KG1 (cell line): Measurements from ENCODE around the gene TBC1D22A.
"Not testable (repeated sequence)": the region's sequence is repeated elsewhere in the genome, so short reads cannot be mapped to it uniquely, and the experiment has no call there.

ENCODE experiments used
- DNase-seq: peaks from one replicate; lab custom pipeline; 2025; lab: John Stamatoyannopoulos, UW

Gene TBC1D22A

DNA sequence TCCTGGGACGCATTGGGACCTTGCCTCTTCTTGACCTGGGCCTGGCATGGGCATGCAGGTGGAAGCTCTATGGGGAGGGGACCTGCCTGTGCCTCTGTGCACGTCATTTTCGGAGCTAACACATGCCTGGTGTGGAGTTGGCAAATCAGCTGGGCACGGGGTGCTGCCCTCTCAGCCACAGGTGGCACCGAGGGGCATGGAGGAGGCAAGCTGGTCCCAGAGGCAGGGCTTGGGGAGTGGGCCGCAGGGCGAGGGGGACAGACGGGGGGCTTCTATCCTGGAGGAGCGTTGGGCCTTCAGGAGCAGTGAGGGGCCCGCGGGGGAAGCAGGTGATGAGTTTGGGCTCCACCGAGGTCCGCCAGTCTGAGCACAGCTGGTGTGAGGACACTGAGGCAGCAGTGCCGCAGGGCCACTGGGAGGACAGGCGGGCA lies 362.0 kb downstream of the TBC1D22A start:
- no peak for DNase-seq

DNA sequence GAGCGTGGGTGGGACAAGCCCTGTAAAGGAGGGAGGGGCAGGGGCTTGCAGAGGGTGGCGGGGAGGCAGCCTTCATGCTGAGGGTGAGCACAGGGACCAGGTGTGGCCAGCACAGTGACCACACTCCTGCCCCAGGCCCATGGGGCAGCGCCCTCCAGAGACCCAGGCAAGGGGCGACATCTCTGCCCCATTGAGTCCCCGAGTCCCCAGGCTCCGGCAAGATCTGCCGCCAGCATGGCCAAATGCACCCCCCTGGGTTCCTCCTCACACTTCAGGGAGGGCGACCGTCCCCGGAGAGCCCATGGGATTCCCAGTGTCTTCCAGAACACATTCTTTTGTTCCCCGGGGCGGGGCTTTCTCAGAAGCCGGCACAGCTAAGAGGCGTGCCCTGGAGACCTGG lies 362.5 kb downstream of the TBC1D22A start:
- DNase-seq: no peak

DNA sequence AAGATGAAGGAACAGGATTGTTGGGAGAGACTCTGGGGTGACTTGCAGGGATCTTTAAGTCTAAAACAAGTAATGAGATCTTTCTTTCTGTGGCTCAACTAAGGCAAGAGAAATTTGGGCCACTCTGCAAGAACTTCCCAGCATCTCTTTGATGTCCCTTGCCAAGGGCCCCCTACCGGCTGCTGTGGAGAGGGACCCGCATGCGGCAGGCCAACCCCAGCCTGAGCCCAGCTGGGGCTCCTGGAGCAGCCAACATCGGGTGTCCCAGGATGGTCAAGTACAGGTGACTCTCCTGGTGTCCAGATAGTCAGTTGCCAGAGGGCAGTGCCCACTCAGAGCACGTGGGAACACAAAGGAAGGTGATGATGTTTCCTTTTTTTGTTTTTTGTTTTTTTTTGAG lies 363.2 kb downstream of the TBC1D22A start:
- no peak for DNase-seq

DNA sequence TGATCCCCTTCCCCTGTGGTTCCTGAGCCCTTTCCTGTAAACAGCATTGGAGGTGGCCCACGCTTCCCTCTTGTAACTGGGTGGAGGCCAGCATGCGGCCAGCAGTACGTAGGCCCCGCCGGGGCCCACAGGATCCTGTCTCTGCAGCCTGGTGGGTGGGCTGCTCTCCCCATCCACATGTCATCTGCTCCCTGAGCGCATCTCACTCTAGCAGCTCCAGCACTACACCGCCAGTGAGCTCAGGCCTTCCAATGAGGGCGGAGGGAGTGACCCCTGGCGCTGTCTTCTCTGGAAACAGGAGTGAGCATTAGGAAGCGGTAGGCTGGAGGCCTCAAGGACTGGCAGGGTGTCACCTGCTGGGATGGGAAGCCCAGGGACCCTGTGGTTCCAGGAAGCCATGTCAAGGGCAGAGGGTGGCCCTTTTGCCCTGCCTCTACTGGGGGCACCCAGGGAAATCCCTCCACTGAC lies 363.9 kb downstream of the TBC1D22A start:
- no peak for DNase-seq

DNA sequence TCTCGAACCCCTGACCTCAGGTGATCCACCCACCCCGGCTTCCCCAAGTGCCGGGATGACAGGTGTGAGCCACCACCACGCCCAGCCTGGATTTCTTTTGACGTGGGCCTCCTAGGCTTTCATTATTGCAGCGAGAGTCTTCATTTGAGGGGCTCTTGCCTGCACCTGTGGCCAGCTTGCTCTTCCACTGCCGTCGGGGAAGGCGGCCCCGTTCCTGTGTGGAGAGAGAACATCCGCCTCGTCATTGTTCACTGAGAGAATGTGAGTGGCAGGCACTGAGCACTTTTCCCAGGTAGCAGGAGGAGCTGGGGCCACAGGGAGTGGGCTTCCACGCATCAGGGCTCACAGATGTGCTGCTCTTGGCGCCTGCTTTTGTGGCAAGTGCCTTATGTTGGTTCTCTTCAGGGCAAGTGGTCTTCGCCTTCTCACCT lies 365.0 kb downstream of the TBC1D22A start:
- DNase-seq: no peak

DNA sequence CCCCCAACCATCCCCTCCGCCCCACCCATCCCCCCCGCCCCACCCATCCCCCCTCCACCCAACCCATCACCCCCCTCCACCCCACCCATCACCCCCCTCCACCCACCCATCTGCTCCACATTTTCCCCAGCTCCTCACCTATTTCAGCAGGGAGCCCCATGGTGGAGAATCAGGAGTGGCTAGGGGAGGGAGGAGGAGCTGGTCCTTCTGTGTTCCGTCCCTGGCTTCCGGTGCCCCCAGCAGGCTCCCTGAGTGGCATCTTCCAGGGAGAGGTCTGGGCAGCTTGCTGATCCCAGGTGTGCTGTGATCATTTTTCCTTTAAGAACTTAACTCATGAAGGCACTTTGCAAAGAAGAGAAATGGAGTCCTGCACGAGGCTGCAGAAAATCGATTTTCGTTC lies 365.8 kb downstream of the TBC1D22A start:
- no peak for DNase-seq

DNA sequence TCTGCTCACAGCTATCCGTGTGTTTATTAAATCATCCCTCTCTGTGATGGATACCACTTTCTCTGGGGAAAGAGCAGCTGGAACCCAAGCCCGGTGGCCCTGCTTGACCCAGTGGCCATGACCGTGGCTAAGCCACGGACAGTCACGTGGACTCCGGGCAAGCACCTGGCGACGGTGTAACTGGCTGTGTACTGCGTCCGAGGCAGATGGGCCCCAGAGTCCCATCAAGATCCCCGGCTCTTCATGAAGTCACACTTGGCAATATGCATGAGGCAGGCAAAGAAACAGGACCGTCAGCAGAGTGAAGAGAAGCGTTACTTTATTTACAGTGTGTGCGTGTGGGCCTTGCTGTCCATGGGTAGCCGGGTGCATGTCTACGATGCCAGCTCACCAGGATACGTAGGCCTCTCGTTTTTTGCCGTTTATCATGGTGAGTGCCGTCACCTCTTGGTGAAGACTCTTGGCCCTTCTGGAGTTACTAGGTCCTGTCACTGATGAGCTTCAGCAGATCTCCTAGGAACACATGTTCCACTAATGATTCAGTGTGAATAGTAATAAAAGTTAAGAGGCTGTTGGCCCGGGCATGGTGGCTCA lies 366.3 kb downstream of the TBC1D22A start:
- DNase-seq: no peak

DNA sequence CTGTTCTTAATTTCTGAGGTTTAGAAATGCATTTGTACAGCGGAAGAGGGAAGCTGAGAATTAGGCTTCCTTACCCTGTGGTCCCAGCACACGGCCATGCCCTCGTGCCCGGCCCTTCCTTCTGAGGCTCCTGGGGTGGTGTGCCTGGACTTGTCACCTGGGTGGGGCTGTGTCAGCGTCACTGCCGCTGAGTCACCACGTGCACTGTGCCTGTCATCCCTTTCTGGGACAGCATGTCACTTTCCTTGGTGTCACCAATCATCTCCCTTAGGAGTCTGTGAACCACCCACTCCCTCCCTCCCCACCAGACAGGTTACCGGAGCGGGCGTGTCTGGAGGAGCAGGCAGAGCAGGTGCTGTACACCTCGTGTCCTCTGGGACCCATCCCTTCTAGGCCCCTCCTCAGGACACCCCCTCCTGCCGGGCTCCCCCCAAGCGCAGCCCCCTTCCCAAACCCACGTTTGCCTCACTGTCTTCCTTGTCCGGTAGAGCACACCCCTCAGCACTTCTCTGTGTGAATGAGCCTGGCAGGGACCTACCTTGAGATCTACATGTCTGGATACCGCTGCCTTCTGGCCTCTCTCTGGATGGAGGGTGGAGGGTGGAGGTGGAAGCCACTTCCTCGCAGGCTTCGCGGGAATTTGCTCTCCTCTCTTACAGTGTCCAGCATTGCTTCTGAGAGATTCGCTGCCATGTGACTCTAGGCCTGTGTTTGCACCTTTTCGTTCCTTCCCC lies 367.6 kb downstream of the TBC1D22A start:
- no peak for DNase-seq

DNA sequence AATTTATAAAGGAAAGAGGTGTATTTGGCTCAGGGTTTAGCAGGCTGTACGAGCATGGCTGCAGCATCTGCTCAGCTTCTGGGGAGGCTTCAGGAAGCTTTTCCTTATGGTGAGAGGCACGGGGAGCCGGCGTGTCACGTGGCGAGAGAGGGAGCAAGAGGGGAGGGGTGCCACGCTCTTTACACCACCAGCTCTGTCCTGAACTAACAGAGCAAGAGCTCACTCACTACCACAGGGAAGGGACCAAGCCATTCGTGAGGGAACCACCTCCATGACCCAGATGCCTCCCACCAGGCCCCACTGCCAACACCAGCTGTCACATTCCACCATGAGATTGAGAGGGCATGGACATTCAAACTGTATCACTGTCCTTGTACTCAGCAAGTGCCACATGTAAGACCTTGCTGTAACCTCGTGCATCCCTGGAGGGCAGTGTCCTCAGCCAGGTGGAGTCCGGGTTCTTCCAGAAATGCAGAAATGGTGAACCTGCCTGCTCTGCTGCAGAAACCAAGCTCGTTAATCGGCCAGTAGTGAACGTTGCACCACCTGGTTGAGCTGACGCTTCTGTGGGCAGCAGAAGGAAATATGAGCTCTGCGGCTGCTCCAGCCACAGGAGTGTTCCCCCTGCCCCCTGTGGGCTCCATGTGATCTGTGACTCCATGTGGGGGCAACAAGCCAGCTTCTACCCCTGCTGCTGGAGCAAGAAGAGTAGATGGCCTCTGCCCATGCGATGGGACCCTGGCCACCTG lies 368.6 kb downstream of the TBC1D22A start:
- DNase-seq: no peak

DNA sequence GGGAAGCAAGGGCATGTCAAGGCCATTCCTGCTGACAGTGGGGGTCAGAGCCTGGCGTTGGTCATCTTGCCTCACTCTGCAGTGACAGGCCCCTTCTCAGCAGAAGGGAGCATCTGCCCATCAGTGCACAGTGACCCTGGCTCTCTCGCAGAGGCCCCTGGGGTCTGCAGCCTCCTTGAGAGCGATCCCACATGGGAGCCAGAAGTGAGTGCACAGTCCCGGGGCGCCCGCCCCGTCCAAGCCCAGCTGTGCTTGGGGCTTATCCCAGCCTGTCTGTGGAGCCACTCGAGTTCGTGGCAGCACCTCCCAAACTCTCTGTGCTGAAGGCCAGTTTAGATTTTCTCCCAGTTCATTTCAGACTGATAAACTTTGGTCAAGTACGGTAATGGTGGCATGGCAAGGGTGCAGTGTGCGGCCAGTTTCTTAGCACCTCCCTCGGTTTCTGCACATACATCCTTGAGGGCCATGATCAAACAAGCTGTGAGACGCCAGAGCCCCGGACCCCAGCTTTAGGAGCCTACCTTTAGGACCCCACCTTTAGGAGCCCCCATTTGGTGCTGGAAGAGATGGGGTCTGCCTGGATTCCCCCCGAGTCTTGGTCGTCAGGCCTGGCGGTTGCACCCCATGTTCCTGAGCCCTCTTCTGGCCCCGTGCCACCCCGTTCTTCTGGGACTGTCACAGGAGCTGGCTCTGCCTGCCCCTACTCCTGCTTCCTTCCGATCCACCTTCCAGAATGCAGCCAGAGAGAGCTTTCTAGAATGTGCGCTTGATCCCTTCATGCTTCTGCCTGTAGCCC lies 369.4 kb downstream of the TBC1D22A start:
- DNase-seq: no peak

DNA sequence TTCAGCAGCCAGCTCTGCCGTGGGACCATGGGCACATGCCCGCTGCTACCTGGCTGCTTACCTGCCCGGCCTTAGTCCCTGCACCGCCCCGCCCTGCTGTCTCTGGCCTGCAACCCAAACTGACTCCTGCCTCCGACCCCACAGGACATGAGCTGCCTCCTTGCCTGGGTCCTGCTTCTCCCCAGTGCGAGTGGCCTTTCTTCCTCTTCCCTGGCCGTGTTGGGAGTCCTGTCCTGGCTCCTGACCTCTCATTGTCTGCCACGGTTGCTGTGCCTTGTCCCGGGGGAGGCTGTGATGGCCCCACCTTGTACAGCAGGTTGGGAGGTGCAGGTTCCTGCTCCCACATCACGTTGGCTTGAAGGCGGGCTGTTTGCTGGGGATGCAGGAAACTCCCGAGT lies 370.0 kb downstream of the TBC1D22A start:
- DNase-seq: no peak

DNA sequence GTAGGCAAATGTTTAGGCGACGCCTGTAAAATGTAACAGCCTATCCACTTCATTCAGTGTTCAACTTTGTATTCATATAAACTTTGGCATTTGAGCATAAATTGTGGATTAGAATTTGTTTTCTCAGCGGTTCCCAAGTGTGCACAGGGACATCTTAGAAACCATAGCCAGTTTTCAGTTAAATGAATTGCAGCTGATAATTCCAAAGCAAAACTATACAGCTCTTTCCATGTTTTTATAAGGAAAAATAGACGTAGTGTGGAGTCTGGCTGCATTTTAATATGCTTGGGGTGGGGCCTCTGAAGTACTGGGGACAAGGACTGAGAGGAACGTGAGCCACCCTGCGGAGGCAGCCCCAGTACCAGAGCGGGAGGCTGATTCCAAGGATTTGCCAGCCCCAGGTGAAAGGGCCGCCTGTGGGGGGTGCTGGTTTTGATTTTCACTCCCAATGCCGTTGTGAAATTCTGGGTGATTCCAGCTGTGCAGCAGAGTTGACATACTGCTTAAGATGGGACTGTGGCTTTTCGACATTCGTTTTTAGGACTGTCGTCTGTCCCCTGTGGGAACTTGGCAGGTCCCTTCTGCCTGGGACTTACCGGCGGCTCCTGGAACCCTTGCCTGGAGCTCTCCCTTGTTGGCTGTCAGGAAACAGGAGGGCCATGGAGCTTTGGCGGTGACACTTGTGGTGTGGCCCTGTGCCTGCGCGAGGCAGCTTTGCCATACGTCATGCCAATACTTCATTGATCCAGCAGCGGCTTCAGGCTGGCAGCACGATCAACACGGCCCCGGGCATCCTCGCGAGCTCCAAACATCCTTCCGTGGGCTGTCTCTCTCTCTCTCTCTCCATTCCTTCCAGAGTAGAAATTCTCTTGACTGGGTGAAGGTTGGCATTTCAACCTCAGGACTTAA lies 370.9 kb downstream of the TBC1D22A start:
- no peak for DNase-seq

DNA sequence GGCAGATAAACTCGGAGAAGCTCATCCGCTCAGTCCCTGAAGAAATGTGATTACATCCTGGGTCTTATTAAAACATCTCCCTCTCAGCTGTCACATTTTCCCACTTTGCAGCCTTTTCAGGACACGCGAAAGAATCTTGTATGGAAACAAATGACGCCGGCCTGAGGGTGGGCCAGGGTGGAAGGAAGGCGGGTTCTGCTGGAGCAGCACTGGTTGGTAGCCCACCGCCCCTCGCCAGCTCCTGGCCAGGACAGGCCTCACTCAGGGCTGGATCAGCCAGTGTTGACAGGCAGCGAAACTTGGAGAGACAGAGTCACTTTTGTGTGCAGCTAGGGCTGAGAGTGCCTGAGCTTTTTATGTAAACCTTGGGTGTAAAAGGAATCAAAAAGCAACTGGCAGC lies 371.8 kb downstream of the TBC1D22A start:
- no peak for DNase-seq

DNA sequence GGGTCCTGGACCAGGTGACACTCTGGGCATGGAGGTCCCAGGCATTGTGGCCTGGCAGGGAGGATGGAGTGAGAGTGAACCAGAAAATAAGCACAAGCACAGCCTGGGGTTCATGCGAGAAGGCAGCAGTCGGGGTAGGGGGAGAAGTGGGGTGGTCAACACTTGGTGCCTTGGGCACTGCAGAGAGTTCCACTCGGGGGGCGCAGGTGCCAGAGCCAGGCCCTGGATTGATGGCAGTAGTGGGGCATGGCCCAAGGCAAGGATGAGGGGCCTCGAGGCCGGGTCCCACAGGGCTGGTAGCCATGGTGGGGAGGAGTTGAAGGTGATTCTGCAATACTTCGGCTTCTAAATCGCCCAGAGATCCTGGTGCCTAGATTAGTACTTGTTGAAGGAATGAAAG lies 372.9 kb downstream of the TBC1D22A start:
- no peak for DNase-seq

DNA sequence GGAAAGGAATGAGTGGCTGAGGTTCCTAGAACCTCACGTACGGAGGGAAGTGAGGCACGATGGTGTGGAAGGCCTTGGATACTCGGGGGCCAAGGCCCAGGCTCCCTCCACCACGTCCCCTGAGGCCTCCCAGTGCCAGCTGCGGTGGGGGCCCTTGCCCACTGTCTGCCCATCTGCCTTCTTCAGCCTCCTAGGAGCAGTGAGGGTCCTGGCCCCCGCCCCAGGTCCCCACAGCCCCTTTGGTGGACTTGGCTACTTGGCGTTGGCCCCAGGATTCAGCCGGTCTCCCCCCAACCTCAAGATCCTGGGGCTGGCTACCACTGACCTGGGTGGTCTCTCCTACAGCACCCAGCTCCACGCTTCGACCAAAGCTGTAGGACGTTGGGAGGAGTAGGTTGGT lies 373.6 kb downstream of the TBC1D22A start:
- no peak for DNase-seq

DNA sequence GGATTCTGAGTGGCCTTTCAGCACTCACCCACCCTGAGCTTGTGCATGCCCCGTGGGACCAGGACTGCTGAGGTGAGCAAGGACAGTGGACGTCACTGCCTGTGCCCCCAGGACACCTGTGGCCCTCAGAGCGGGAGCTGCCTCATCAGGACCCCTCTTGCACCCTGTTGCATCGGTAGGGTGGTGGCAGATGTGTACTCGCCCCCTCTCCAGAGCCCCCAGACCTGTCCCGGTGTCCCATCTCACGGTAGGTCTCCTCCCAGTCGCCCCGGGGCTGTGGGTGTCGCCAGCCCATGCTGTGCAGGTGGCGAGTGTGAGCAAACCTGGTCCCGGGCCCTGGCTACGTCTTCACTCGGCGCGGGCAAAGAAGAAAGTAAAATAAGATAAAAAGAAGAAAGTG lies 374.2 kb downstream of the TBC1D22A start:
- no peak for DNase-seq

DNA sequence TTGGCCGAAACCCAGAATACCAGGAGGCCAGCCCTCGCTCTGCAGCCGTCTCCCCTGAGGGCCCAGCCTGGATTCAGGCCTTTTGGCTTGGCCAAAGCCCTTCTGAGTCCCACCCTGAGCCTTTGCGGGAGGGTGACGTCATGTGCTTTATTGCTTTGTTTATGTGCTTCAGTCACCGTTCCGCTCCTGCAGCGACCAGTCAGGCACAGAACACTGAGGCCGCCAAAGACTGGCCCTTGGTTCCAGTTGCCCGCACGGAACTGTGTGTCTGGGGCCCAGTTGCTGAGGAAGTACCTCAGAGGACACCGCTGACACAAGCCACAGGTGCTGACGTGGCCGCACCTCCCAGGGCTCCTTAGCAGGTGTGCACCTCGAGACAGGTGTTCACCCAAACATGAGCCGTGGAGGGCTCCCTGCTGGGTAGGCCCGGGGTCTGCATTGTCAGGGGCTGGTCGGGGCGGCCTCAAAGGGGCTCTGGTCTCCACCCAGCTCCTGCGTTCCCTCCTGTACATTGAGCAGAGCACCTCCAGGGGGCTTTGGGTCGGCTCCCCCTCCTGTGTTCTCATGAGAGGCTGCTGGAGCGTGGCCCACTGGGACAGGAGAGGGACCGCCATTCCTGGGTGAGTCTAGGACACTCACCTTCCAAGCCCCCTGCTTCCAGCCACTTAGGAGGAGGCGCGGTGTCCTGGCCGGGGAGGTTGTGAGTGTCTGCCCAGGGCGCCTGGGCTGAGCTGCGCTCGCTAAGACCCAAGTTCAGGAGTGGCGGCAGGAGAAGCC lies 376.8 kb downstream of the TBC1D22A start:
- no peak for DNase-seq

DNA sequence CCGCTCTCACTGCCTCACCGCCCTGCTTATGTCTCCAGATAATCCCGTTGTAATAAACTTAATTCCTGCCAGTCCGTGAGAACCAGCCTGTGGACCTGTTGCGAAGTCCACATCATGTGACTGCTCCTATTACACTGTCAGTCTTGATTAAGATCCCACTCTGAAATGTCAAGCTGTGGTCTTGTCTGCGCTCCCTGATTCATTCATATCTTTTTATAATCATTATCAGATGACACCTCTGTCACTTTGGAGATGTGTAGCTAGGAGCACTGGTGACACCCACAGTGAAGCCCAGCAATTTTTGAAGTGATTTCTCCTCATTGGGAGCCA lies 377.3 kb downstream of the TBC1D22A start:
- DNase-seq: no peak

DNA sequence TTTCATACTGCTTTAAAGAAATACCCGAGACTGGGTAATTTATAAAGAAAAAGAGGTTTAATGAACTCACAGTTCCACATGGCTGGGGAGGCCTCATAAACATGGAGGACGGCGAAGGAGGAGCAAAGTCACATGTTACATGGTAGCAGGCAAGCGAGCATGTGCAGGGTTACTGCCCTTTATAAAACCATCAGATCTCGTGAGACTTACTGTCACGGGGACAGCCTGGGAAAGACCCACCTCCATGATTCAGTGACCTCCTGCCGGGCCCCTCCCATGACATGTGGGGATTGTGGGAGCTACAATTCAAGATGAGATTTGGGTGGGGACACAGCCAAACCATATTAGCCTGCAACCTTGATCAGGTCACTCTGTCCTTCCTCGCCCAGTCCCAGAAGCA lies 378.5 kb downstream of the TBC1D22A start:
- DNase-seq: not testable (repeated sequence)

DNA sequence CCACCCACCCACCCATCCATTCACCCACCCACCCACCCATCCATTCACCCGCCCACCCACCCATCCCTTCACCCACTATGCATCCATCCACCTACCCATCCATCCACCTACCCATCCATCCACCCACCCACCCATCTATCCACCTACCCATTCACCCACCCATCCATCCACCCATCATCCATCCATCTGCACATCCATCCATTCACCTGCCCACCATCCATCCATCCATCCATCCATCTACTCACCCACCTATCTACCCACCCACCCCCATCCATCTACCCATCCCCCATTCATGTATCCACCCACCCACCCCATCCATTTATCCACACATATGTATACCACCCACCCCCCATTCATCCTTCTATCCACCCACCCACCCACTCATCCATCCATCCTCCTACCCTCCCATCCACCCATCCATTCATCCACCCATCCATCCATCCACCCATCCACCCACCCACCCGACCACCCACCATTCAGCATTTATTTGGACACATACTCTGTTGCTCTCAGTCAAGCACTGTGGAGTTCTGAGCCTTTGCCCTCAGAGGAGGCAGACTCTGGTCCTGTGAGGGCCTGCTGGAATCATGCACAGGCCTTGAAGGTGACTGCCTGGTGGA lies 380.1 kb downstream of the TBC1D22A start:
- DNase-seq: no peak
